GM23248 (cell line): Measurements from ENCODE around the gene KDM4B.

Source experiments
- EZH2 ChIP-seq: fragments of 200-600 bp; sonication (generic); IDR thresholded peaks from 2 replicates; pipeline ENCODE4 v1.6.1; 2018; ENCODE audit warnings: antibody characterized with exemption, mild to moderate bottlenecking; ENCODE audit not compliant: insufficient read depth, poor library complexity, severe bottlenecking
- EZH2phosphoT487 ChIP-seq: fragments of 200-600 bp; sonication (generic); IDR thresholded peaks from 2 replicates; pipeline ENCODE4 v1.6.1; 2018; ENCODE audit warnings: antibody characterized with exemption, moderate library complexity, mild to moderate bottlenecking, low read depth; ENCODE audit not compliant: insufficient read depth

DNA sequence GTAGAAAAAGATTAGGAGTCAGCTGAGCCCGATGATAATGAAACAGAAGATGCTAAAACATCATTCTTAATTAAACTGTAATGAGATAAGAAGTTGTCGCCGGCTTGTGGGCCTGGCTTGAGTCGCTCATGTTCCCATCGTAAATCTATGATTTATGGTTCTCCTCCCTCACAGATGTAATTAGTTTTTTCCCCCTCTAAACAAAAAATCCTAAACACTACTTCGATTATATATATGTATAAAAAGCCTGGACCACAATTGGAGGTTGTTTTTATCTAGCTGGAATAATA is 220.3 kb downstream of the KDM4B start:
- no peak for TF ChIP-seq EZH2
- TF ChIP-seq EZH2phosphoT487 = no peak
